GM18909 (cell line): ENCODE data around the gene MPP3.

Experiments used
- ATAC-seq: cut with Tn5 transposase; IDR thresholded peaks from one replicate; pipeline ENCODE4 v1.9.1; 2021; ENCODE audit warnings: mild to moderate bottlenecking; ENCODE audit not compliant: unreplicated experiment, poor library complexity

MPP3 gene

DNA sequence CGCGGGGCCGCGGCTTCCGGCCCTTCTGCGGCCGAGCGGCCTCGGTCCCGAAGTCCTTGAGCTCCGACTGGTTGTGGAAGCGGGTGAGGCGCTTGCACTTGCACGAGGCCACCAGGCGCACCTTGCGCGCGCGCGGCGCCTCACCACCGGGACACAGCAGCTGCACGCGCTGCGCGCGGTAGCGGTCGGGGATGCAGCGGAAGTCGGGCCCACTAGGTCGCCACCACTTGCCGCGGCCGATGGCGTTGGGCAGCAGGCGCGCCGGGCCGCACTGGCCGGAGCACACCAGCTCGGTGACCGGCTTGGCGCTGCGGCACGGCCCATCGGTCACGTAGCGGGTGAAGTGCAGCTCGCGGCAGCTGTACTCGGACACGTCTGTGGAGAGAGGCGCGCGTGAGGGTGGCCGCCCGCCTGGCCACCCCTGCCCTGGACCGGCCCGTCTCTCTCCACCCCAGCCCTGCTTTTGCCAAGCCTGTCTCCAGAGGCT lies 77.5 kb downstream of the MPP3 start:
- no peak for ATAC-seq

DNA sequence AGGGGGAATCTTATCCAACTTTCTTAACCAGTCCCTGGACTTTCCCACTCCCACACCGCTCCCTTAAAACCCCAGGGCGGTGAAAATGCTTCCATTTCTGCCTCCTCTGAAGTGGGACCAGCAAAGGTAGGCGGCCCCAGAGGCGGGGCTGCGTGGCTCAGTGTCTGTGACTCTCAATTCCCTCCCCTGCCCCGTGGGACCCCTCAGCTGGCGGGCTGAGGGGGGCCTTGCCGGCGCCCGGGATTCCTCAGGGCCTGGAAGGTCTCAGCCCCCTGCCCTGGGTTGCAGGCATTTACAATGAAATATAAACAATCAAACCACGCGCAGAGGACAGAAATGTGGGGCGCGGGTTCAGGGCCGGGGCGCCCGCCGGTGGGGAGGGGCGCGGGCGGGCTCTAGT lies 78.0 kb downstream of the MPP3 start:
- no peak for ATAC-seq

DNA sequence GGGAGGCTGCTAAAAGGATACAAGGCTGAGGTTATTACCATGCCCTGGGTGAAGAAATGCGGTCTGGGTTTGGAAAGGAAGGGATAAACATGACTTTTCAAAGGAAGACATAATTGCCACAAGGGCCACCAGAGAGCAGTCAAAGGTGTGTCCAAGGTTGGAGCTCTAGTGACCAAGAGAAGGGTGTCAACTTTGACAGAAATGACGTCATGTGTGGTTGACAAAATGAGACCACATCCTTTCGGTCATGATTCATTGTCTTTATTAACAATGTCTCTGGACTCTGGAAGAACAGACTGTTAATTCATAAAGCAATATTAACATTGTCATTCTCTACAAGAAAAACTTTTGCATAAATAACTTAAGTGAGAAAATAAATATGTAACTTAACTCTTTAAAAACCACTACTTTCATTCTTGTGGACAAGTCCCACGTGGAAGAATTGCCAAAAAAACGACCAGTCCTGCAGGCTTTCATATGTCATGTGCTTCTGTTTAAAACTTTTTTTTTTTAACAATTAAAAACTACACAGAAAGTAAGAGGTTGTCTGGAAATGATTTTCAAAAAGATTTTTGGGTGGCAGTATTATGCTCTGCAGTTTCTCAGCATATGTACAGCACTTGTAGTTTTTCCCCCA lies 79.3 kb downstream of the MPP3 start:
- ATAC-seq = no peak
